LHCN-M2 (cell line): Measurements from ENCODE around the gene DNAH17. TPM values are rescaled to one million over a fixed set of nuclear protein-coding genes. Genes with fewer than 3 reads are reported as not detected.
"Not testable (repeated sequence)": the region's sequence is repeated elsewhere in the genome, so short reads cannot be mapped to it uniquely, and the experiment has no call there.

ENCODE experiments used
- DNase-seq: peaks from one replicate; pipeline ENCODE4 v3.0.0-alpha.2; 2012; ENCODE audit warnings: low read depth
- total RNA-seq: library from RNA; depleted of rRNA; stranded (reverse); fragments of >200 nt; gene quantifications from 2 replicates; pipeline ENCODE4 v1.2.3, GENCODE V29; 2014

DNAH17 gene
- total RNA-seq, 1 experiment from 2014 or later: not detected

DNA sequence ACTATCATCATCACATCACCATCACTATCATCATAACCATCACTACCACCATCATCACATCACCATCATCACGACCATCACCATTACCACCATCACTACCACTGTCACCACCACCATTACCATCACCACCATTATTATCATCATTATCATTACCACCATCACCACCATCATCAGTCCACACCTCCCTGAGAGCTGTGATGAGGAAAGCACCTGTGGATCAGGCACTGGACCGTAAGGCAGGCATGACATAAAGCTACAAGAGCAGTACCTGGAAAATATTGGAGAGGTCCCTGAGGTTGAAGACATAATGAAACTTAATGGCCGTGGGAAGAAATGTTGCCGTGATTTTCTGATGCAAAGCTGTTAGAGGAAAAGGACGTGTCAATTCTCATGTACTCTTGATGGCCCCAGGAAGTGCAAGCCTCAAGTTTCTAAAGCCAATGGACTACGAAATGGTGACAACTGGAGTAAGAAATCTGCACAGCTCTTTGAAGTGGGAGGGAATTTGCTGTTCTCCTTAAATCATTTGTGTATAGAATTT lies 98.4 kb downstream of the DNAH17 start:
- DNase-seq: no peak

GRCh38 chr17:78477913-78478756 lies 99.1 kb downstream of the DNAH17 start:
- DNase-seq: no peak

DNA sequence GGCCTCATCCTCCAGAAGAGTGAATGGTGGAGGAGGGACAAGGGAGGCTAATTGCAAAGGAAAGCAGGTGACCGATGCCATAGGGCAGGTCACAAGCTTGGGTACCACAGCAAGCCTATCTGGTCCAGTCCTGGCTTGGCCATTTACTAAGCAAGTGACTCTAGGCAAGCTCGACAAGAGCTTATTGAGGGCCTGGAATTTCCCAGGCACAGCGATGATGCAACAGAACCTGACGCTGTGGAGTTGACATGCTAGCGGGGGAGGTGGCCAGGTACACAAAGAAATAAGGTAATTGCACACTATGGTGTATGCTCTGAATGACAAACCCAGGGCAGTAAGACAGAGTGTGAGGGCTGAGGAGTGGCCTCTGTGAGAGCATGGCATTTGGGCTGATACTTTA lies 100.2 kb downstream of the DNAH17 start:
- no peak for DNase-seq

GRCh38 chr17:78476149-78476548 lies 101.0 kb downstream of the DNAH17 start:
- no peak for DNase-seq

DNA sequence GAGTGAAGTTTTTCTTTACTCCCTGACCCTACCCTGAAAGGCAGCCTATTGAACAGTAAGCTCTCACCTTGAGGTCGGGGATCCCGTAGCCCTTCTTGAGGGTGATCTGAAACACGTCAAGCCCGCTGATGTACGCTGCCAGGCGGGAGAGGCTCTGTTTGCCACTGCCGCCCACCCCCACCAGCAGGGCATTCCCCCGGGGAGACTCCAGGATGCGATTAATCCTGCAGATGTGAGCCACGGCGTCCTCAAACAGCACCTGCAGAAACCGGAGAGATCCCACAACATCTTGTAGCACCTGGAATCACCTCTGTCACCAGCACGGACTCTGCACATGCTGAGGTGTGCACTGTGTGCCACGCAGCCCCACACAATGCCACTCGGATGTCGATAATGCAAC lies 102.0 kb downstream of the DNAH17 start:
- DNase-seq: no peak

- DNase-seq: no peak
These were observed 102.5 kb downstream of the DNAH17 start for GRCh38 chr17:78474614-78475146.

- DNase-seq: no peak
These were observed 103.1 kb downstream of the DNAH17 start for GRCh38 chr17:78473951-78474613.

GRCh38 chr17:78472035-78472905 lies 104.9 kb downstream of the DNAH17 start:
- DNase-seq: no peak

DNA sequence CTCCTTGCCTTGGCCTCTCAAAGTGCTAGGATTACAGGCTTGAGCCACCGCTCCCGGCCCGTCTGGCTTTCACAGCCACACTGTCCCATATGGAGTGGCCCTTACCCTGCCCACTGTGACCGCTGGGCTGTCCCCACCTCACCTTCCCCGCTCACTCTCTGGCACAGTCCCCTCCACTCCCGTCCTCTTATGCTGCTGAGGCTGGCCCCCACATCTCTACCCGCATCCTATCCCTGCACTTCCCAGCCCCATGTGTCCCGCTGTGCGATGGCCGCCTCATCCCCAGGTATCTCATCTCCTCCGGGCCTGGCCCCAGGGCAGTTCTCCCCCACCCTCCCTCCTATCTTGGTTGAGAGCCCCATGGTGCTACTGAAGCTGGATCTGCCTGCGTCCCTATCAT lies 105.6 kb downstream of the DNAH17 start:
- DNase-seq: no peak

DNA sequence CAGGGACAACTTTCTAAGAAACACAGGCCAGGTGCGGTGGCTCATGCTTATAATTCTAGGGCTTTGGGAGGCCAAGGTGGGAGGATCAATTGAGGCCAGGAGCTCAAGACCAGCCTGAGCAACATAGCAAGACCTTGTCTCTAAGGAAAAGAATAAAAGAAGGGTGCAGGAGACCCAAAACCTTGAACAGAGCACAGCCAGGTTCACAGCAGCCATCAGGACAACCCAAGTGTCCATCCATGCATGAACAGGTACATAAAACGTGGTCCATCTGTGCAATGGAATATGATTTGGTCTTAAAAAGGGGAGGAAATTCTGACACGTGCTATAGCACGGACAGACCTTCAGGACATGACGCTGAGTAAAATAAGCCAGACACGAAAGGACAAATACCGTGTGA lies 107.8 kb downstream of the DNAH17 start:
- no peak for DNase-seq

- DNase-seq: no peak
These were observed 108.8 kb downstream of the DNAH17 start for GRCh38 chr17:78468366-78468765.

DNA sequence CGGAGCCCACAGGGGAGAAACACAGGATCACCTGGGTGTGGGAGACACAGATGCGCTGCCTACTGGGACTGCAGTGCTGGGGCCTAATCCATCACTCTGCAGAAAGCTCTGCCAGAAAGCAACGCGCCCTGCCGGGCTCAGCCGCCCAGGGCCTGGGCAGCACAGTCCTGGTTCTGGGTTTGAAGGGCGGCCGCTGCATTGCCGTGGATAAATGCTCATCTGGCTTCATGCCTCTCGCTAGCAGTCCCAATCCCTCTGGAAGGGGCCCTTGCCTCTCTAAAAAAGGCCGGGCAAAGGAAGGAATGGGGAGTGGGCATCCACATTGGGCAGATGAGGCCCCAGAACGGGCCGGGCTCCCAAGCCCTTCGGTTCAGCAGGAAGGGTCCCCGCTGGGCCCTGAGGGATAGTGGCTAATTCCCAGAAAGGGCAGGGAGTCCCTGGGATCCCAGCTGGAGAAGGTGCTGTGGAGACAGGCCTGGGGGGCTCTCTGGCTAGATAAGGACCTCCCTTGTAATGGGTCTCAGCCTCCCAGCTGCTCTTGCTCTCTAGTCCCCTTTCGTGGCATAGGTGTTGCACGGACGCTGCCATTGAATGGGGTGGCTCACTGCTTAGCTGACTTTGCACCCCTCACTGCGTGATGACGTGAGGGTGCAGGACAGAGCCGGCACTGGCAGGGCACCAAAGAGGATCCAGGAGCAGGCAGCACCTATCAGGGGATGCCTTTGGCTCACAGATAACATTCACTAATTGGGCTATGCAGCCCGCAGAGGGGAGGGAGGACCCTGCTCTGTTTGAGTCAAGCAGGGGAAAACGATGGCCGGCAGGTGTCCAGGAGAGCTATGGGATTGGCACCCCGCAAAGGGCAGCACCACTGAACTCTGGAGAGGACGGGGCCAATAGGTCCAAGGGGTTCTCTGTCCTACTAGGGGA lies 110.1 kb downstream of the DNAH17 start:
- DNase-seq: no peak

- DNase-seq: not testable (repeated sequence)
These were observed 110.9 kb downstream of the DNAH17 start for GRCh38 chr17:78466109-78466785.

DNA sequence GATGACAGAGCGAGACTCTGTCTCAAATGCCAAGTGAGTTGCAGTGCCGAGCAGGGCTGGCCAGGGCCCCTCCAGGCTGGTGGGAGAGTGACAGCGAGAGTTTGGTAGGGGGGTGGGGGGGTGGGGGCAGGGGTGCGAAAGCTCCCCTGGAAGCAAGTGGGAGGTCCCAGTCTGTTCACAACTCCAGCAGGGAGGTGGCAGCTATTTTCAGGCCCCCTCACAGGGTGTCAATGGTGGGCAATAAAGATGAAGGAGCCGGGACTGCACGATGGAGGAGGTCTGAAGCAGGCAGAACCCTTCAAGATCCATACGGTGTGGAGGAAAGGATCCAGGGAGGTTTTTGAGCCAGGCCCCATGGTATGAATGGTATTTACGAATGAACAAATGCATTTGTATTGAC lies 115.0 kb downstream of the DNAH17 start:
- no peak for DNase-seq

GRCh38 chr17:78461799-78462053 lies 115.5 kb downstream of the DNAH17 start:
- no peak for DNase-seq

- no peak for DNase-seq
These were observed 116.0 kb downstream of the DNAH17 start for GRCh38 chr17:78460951-78461798.

DNA sequence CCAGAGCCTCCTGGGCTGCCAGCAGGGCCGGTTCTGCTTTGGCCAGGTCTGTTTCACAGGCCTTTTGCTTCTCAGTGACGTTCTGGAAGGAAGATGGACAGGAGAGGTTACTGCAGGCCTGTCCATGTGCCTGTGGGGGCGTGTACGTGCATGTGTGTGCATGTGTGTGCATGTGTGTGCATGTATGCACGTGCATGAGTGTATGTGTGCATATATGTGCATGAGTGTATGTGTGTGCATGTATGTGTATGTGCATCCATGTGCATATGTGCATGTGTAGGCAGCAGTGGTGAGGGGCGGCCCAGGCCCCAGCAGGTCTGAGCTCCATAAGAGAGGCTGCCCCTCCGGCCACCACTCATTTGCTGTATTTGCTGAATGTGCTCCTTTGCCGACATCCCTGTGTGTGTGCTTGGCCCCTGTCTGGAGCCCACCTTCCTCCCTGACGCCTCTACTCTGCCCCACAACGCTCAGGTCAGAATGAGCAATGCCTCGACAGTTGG lies 117.0 kb downstream of the DNAH17 start:
- no peak for DNase-seq

DNA sequence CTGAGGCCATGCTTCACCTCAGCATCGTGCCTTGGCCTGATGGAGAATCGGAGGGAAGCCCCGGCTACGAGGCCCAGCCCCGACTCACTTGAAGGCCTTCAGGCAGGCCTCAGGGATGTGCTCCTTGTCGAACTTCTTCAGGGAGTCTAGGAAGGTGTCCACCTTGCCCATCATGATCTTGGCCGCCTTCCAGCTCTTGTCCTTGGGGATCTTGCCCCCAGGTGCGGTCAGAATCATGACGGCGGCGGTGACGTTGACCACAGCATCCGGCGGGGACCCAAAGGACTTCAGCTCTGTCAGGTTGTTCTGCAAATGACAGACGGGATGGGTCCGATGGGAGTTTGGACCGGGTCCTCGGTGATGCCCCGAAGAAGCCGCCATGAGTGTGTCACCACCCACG lies 117.5 kb downstream of the DNAH17 start:
- no peak for DNase-seq

GRCh38 chr17:78458736-78459335 lies 118.4 kb downstream of the DNAH17 start:
- no peak for DNase-seq
